Retinal pigment epithelial cell (primary cell): ENCODE measurements around the gene DMAC1.

Experiments used
- DNase-seq: peaks from one replicate; pipeline ENCODE4 v3.0.0-alpha.2; 2010; ENCODE audit warnings: low read depth
- H3K4me3 ChIP-seq: 2 replicates; pipeline ENCODE4 v1.5.1; 2011; ENCODE audit warnings: mild to moderate bottlenecking, low read length, control low read depth, moderate library complexity
- TF ChIP-seq, protein P1 (sequence below): conservative IDR thresholded peaks from 2 replicates; pipeline ENCODE4 v1.5.1; 2011; ENCODE audit warnings: low read depth, low read length, control low read depth, inconsistent platforms

The DMAC1 gene

DNA sequence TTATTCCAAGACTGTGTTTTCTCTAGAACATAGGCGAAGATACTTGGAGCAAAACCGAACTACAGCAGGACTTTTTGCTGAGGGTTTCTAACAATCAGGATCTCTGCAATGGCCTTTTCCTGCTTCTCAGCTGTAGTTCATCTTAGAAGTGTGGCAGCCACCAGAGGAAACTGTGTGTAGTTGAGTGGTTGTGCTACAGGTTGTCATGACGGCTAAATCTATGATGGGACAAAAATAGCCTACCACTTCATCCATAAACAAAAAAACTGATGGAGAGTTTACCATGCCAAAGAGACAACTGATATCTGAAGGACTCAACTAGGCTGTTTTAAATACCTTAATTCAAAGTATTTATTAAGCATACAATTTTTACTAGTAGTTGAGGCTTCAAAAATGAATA, 28.2 kb upstream of the DMAC1 start:
- TF ChIP-seq, protein P1, sequence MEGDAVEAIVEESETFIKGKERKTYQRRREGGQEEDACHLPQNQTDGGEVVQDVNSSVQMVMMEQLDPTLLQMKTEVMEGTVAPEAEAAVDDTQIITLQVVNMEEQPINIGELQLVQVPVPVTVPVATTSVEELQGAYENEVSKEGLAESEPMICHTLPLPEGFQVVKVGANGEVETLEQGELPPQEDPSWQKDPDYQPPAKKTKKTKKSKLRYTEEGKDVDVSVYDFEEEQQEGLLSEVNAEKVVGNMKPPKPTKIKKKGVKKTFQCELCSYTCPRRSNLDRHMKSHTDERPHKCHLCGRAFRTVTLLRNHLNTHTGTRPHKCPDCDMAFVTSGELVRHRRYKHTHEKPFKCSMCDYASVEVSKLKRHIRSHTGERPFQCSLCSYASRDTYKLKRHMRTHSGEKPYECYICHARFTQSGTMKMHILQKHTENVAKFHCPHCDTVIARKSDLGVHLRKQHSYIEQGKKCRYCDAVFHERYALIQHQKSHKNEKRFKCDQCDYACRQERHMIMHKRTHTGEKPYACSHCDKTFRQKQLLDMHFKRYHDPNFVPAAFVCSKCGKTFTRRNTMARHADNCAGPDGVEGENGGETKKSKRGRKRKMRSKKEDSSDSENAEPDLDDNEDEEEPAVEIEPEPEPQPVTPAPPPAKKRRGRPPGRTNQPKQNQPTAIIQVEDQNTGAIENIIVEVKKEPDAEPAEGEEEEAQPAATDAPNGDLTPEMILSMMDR = no peak
- DNase-seq = no peak
- no peak overlapping the region for H3K4me3 ChIP-seq

- no peak for DNase-seq
- TF ChIP-seq, protein P1 = no peak
- H3K4me3 ChIP-seq = no peak overlapping the region
Observed at GRCh38 chr9:7827056-7827455, 27.5 kb upstream of the DMAC1 start.

DNA sequence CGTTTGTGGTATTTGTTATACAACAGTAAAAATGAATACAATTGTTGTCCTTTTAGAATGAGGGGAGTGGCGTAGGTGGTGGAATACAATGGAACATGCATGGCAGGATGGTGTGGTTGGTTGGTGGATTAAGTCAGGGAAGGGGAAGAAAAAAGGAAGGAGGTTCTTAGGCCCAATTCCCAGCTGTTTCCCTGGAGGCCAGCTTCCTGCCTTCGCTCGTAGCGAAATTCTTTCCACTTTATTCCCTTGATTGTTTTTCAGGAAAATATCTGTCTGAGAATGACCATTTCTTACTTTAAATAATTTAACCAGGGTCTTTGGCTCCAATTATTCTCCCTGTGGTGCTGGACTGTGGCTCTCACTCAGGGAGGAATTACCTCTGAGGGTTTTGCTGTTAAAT, 24.1 kb upstream of the DMAC1 start:
- TF ChIP-seq, protein P1 = no peak
- no peak overlapping the region for H3K4me3 ChIP-seq
- no peak for DNase-seq

DNA sequence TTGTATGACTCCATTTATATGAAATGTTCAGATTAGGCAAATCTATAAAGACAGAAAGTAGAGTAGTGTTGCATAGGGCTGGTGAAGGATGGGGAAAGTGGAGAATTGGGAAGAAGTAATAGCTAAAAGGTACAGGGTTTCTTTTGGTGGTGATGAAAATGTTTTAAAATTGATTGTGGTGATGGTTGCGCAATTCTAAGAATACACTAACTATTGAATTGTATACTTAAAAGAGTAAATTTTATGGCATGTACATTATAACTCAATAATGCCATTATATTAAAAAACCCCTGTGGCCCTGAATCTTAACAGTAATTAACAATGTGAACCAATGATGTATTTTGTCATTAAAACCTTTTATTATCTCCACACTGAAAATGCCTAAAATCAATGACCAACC, 20.4 kb upstream of the DMAC1 start:
- DNase-seq = no peak
- TF ChIP-seq, protein P1 = no peak
- no peak overlapping the region for H3K4me3 ChIP-seq

GRCh38 chr9:7816021-7816420, 16.4 kb upstream of the DMAC1 start:
- DNase-seq = no peak
- TF ChIP-seq, protein P1 = no peak

DNA sequence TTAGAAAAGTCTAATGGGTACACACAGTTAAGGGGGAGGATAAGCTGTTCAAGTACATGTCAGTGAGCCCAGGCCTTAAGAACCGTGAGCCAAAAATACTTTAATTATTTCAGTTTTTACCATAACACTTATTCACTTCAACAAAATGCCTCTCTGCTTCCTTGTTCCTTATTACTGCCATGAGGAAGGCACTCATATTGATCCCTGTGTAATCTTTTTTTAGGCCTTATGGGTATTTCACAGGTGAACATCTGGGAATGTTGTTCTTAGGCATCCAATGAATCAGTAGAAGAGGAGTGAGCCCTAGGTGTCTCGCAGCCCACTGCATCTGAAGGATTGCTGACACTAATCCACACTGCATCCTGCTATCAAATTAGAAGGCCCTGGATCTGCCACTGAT, 13.5 kb upstream of the DMAC1 start:
- TF ChIP-seq, protein P1 = no peak
- no peak for DNase-seq
- H3K4me3 ChIP-seq = no peak overlapping the region

More at GRCh38 chr9:7816021-7816420, 16.4 kb upstream of the DMAC1 start:
- no peak overlapping the region for H3K4me3 ChIP-seq

- TF ChIP-seq, protein P1 = no peak
- no peak for DNase-seq
- no peak overlapping the region for H3K4me3 ChIP-seq
Observed at GRCh38 chr9:7811677-7812076, 12.1 kb upstream of the DMAC1 start.
